Neural crest cell (in vitro differentiated cells): Measurements from ENCODE around the gene STRIP2. TPM values are rescaled to one million over a fixed set of nuclear protein-coding genes. Genes with fewer than 3 reads are reported as not detected.

Experiments
- DNase-seq: peaks from one replicate; pipeline ENCODE4 v3.0.0; 2021; ENCODE audit warnings: low read depth, mixed read lengths, low spot score
- H3K27ac Mint-ChIP-seq: one replicate; pipeline ENCODE4 v1.8.0; 2021; ENCODE audit warnings: mild to moderate bottlenecking, mixed read lengths; ENCODE audit not compliant: unreplicated experiment
- H3K27me3 Mint-ChIP-seq: 2 replicates; pipeline ENCODE4 v1.8.0; 2021; ENCODE audit warnings: low read depth, mild to moderate bottlenecking, mixed read lengths
- H3K36me3 Mint-ChIP-seq: 2 replicates; pipeline ENCODE4 v1.8.0; 2021; ENCODE audit warnings: low read depth, mild to moderate bottlenecking, mixed read lengths
- H3K4me1 Mint-ChIP-seq: 2 replicates; pipeline ENCODE4 v1.8.0; 2021; ENCODE audit warnings: mixed read lengths
- H3K4me3 Mint-ChIP-seq: one replicate; pipeline ENCODE4 v1.8.0; 2021; ENCODE audit warnings: mild to moderate bottlenecking, mixed read lengths
- H3K9me3 Mint-ChIP-seq: 2 replicates; pipeline ENCODE4 v1.8.0; 2021; ENCODE audit warnings: mixed read lengths
- total RNA-seq: library from RNA; stranded (reverse); gene quantifications from 2 replicates; pipeline ENCODE4 v1.2.1, GENCODE V29; 2021
- TF ChIP-seq, protein P1 (sequence below): fragments of 200-600 bp; sonication (generic); conservative IDR thresholded peaks from 2 replicates; pipeline ENCODE4 v1.5.0; 2021; ENCODE audit warnings: antibody characterized with exemption, mild to moderate bottlenecking

STRIP2 gene
- total RNA-seq, 1 donor from 2014 or later: 11.6 TPM

DNA sequence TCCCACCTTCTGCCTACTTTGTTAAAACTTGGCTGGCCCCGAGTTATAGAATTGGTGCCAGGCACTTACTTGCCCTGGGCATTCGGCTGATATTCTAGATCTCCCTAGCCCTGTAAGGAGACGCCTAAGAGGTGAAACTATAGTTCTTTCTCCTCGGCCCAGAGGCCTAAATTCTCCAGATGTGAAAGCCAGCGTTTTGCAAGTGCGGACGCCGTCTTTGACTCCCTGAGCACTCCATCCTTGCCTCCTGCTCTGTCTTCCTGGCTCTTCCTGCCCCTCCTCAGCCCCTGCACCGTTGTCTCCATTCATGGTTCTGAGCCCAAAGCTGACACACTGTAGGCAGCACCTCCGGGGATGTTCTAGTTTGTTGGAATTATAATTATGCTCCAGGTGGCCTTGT lies 79.3 kb downstream of the STRIP2 start:
- Mint-ChIP-seq H3K36me3 (no peaks in the 10 kb centered on the region), H3K27ac (no peak overlapping the region), H3K4me3 (no peak overlapping the region), H3K27me3 (no peaks in the 10 kb centered on the region), H3K4me1 (no peaks in the 10 kb centered on the region), H3K9me3 (no peaks in the 10 kb centered on the region)
- TF ChIP-seq, protein P1, sequence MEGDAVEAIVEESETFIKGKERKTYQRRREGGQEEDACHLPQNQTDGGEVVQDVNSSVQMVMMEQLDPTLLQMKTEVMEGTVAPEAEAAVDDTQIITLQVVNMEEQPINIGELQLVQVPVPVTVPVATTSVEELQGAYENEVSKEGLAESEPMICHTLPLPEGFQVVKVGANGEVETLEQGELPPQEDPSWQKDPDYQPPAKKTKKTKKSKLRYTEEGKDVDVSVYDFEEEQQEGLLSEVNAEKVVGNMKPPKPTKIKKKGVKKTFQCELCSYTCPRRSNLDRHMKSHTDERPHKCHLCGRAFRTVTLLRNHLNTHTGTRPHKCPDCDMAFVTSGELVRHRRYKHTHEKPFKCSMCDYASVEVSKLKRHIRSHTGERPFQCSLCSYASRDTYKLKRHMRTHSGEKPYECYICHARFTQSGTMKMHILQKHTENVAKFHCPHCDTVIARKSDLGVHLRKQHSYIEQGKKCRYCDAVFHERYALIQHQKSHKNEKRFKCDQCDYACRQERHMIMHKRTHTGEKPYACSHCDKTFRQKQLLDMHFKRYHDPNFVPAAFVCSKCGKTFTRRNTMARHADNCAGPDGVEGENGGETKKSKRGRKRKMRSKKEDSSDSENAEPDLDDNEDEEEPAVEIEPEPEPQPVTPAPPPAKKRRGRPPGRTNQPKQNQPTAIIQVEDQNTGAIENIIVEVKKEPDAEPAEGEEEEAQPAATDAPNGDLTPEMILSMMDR: no peak
- DNase-seq: no peak

DNA sequence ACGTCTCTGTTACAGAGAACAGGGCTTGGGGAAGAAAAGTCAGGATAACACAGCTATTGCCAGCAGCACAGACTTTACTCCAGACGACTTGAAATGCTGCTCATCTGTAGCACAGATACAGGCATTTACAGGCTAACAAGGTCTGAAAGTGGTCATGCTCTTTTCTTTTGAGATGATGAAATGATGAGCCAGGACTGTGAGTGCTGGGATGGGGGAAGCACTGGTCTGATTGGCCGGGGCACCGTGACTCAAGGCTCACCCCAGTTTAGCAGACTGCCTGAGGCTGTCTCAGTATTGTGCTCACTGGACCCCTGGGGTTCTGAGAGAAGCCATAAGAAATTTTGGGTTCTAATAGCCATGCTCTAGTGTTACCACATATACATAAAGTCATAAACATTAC lies 80.5 kb downstream of the STRIP2 start:
- H3K4me3 Mint-ChIP-seq: no peak overlapping the region
- DNase-seq: no peak
- H3K4me1 Mint-ChIP-seq: no peaks in the 10 kb centered on the region
- no peaks in the 10 kb centered on the region for H3K9me3 Mint-ChIP-seq
- TF ChIP-seq, protein P1: no peak
- no peak overlapping the region for H3K27ac Mint-ChIP-seq
- H3K36me3 Mint-ChIP-seq: no peaks in the 10 kb centered on the region
- H3K27me3 Mint-ChIP-seq: no peaks in the 10 kb centered on the region

DNA sequence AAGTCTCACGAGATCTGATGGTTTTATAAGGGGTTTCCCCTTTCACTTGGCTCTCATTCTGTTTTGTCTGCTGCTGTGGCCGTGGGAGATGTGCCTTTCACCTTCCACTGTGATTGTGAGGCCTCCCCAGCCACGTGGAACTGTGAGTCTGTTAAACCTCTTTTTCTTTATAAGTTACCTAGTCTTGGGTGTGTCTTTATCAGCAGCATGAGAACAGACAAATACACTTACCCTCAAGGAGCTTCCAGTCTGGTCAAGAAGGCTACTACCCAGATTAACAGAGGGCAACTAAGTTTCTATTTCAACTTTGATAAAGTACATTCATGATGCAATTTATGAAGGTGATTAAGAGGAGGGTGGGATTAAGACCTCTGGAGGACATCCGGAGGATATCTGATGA lies 81.1 kb downstream of the STRIP2 start:
- no peak for DNase-seq
- TF ChIP-seq, protein P1: no peak
- Mint-ChIP-seq H3K4me3 (no peak overlapping the region), H3K4me1 (no peaks in the 10 kb centered on the region), H3K27me3 (no peaks in the 10 kb centered on the region), H3K9me3 (no peaks in the 10 kb centered on the region), H3K36me3 (no peaks in the 10 kb centered on the region), H3K27ac (no peak overlapping the region)

DNA sequence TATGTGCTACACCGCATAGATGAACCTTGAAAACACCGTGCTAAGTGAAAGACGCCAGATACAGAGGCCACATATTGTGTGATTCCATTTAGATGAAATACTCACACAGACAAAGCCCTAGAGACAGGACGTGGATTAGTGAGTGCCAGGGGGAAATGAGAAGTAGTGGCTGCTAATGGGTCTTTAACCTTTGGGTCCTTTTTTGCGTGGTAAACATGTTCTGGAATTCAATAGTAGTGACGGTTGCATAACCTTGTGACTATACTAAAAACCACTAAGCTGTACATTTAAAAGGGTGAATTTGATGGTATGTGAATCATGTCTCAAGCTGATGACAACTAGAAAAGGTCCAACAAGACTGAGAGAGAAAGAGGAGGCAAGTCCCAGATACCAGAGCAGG lies 83.7 kb downstream of the STRIP2 start:
- Mint-ChIP-seq H3K27ac (no peak overlapping the region), H3K36me3 (no peaks in the 10 kb centered on the region), H3K27me3 (peaks cover 9% of the 10 kb centered on the region), H3K4me3 (no peak overlapping the region), H3K9me3 (no peaks in the 10 kb centered on the region), H3K4me1 (no peaks in the 10 kb centered on the region)
- DNase-seq: no peak
- TF ChIP-seq, protein P1: no peak

DNA sequence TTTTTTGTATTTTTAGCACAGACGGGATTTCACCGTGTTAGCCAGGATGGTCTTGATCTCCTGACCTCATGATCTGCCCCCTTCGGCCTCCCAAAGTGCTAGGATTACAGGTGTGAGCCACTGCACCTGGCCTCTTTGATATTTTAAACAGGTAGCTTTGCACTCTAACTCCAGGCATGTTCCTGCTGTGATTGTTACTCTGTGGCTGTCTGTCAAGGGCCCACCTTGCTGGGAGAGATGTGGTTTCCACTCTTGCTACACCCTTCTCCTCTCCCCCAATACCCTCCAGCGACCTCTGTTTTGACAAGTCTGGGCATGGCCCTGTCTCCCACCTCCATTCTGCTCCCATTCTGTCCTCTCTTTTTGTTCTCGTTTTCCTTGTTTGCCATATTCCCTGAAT lies 85.2 kb downstream of the STRIP2 start:
- TF ChIP-seq, protein P1: no peak
- no peak overlapping the region for H3K4me3 Mint-ChIP-seq
- DNase-seq: no peak
- H3K36me3 Mint-ChIP-seq: no peaks in the 10 kb centered on the region
- no peak overlapping the region for H3K27ac Mint-ChIP-seq
- no peaks in the 10 kb centered on the region for H3K4me1 Mint-ChIP-seq
- H3K9me3 Mint-ChIP-seq: no peaks in the 10 kb centered on the region
- H3K27me3 Mint-ChIP-seq: peaks cover 10% of the 10 kb centered on the region
